Omental fat pad (tissue), 4 donors: ENCODE measurements around the gene SLC5A1. TPM values are rescaled to one million over a fixed set of nuclear protein-coding genes. Genes with fewer than 3 reads are reported as not detected.
"Not testable (repeated sequence)": the region's sequence is repeated elsewhere in the genome, so short reads cannot be mapped to it uniquely, and the experiment has no call there.

Experiments used
- ATAC-seq: fragments of 150-250 bp; one replicate; pipeline ENCODE4 v1.9.1; 2016; ENCODE audit warnings: mild to moderate bottlenecking, moderate library complexity; ENCODE audit not compliant: low FRiP score
- DNase-seq: peaks from one replicate; pipeline ENCODE4 v3.0.0-alpha.2; 2019; ENCODE audit warnings: low spot score
- small RNA-seq: library from RNA; depleted of rRNA; stranded (forward); fragments of <200 nt; gene quantifications from one replicate; pipeline ENCODE3, GENCODE V24; 2016
- total RNA-seq, 4 donors: library from RNA; depleted of rRNA; stranded (reverse); fragments of >200 nt; gene quantifications; one replicate each; pipeline ENCODE4 v1.1.0, GENCODE V29; 2016
- TF ChIP-seq, protein P1 (sequence below), 3 donors: fragments of 450-650 bp; IDR thresholded peaks; one replicate each; pipeline ENCODE4 v1.5.1; 2016 to 2017; ENCODE audit warnings: antibody characterized with exemption in 3 of 3, mild to moderate bottlenecking in 3 of 3, moderate library complexity in 2 of 3

The SLC5A1 gene
- total RNA-seq, 4 donors from 2014 or later: not detected

DNA sequence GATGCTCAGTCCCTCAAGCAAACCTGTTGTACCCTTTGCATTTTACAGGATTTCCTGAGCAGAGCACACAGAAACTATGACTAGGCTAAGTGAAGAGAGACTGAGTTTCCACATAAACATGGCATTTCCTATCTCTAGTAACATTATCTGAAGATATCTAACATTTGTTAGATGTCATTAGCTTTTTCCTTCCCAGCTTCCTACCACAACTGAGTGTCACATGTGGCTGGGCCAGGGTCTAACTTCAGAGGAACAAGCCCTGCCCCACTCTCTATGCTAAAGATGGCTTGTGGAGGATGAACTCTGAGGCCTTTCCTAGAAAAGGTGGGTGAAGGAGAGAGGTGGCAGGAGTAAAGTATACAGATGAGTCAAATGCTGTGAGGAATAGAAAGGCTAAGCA lies 99.5 kb downstream of the SLC5A1 start:
- no peak for DNase-seq
- TF ChIP-seq, protein P1, sequence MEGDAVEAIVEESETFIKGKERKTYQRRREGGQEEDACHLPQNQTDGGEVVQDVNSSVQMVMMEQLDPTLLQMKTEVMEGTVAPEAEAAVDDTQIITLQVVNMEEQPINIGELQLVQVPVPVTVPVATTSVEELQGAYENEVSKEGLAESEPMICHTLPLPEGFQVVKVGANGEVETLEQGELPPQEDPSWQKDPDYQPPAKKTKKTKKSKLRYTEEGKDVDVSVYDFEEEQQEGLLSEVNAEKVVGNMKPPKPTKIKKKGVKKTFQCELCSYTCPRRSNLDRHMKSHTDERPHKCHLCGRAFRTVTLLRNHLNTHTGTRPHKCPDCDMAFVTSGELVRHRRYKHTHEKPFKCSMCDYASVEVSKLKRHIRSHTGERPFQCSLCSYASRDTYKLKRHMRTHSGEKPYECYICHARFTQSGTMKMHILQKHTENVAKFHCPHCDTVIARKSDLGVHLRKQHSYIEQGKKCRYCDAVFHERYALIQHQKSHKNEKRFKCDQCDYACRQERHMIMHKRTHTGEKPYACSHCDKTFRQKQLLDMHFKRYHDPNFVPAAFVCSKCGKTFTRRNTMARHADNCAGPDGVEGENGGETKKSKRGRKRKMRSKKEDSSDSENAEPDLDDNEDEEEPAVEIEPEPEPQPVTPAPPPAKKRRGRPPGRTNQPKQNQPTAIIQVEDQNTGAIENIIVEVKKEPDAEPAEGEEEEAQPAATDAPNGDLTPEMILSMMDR (IDR thresholded peaks at IDR 0.05): no peak
- no peak for ATAC-seq

DNA sequence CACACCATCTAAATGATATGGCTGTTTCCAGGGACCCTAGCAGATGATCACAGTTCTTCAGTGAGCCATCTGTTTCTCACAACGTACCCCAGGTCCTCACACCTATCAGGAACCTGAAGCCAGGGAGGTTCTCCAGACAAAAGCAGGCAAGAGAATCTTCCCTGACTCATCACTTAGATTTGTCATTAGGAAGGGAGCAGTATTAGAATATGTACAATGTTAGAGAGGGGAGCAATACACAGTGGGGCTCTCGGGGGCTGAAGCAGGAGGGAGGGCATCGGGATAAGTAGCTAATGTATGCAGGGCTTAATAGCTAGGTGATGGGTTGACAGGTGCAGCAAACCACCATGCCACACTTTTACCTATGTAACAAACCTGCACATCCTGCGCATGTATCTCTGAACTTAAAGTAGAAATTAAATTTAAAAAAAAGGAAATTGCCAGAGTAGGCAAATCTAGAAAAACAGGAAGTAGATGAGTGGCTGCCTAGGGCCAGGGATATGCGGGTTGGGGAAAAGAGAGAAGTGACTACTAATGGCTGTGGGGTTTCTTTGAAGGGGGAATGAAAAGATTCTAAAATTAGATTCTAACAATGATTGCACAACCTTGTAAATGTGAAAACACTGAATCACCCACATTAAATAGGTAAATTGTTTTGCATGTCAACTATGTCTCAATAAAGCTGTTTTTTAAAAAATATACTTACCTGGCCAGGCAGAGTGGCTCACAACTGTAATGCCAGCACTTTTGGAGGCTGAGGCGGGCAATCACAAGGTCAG lies 101.6 kb downstream of the SLC5A1 start:
- no peak for ATAC-seq
- DNase-seq: no peak
- TF ChIP-seq, protein P1 (IDR thresholded peaks at IDR 0.05): no peak

DNA sequence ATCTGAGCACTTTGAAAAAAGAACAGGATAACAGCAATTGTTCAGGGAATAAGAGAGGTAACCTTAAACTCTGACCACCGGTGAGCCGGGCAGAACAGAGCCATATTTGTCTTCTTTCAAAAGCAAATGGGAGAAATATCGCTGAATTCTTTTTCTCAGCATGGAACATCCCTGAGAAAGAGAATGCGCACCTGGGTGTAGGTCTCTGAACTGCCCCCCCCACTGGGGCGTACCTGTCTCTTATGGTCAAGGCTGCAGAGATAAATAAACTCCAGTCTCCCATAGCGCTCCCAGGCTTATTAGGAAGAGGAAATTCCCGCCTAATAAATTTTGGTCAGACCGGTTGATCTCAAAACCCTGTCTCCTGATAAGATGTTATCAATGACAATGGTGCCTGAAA lies 104.1 kb downstream of the SLC5A1 start:
- not testable (repeated sequence) for DNase-seq, ATAC-seq

DNA sequence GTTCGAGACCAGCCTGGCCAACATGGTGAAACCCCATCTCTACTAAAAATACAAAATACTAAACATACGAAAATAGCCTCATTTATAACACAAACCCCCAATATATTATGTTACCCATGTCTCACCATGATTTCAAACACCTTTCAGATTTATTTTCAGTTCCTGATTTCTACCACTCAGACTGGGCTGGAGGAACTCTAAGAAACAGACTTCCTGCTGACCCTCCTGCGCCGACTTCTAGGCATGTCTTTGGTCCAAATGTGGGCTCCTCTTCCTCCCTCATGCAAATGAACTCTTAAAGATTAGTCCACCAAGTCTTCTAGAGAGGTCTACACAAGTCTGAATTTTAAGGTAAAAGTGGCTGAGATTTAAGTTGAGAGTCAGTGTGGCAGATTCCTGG lies 105.3 kb downstream of the SLC5A1 start:
- DNase-seq, ATAC-seq: not testable (repeated sequence)

DNA sequence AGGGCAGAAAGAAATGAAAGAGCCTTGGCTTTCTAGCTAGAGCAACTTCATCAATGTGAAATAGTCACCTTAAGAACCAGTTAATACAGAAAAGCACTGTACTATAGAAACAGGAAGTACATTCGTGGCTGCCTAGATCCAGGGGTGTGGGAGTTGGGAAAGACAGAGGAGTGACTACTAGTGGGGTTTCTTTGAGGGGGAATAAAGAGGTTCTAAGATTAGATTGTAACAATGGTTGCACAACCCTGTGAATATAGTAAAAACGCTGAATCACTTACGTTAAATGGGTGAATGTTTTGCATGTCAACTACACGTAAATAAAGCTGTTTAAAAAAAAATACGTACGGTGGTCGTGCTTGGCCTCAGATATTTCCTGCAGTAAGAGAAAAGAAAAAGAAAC lies 107.6 kb downstream of the SLC5A1 start:
- ATAC-seq, DNase-seq: not testable (repeated sequence)

DNA sequence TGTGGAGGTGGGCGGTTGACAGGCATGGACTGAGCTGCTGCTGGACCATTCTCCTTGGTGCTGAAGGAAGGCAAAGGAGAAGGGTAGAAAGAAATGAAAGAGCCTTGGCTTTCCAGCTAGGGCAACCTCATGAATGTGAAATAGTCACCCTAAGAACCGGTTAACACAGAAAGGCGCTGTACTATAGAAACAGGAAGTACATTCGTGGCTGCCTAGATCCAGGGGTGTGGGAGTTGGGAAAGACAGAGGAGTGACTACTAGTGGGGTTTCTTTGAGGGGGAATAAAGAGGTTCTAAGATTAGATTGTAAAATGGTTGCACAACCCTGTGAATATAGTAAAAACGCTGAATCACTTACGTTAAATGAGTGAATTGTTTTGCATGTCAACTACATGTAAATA lies 108.6 kb downstream of the SLC5A1 start:
- not testable (repeated sequence) for DNase-seq, ATAC-seq

DNA sequence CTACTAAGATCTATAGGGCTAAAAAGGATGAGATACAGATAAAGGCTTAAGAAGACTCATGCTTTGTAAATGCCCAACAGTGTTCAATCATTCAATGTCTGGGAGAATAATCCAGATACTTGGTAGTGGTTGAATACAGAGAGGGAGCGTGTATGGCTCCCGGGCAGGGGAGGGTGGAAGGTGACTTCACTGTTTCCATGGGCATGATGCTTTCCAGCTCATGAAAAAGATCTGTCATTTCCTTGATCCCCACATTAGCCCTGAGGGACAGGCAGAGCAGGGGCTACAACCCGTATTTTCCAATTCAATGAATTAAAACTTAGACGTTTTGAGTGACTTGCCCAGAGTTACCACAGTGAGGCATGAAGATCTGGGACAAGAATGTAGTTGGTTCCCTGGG lies 111.7 kb downstream of the SLC5A1 start:
- ATAC-seq, DNase-seq: not testable (repeated sequence)

DNA sequence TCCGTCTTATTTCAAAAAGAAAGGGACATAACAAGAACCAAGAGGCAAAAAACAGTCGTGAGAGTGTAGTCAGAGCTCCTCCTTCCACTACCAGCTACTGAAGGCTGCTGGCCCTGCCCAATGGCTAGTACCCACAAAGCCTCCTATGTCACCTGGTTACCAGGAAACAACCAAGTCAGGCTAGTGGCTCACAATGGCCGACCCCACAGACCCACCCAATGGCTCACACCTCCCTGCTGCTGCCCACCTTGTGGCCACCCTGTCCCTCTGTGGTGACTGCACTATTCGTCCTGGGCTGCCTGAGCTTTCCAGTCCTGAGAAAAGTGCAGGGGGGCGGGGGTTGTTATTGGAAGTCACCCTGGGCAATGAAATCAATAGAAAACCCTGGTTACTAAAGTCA lies 114.6 kb downstream of the SLC5A1 start:
- not testable (repeated sequence) for DNase-seq, ATAC-seq

DNA sequence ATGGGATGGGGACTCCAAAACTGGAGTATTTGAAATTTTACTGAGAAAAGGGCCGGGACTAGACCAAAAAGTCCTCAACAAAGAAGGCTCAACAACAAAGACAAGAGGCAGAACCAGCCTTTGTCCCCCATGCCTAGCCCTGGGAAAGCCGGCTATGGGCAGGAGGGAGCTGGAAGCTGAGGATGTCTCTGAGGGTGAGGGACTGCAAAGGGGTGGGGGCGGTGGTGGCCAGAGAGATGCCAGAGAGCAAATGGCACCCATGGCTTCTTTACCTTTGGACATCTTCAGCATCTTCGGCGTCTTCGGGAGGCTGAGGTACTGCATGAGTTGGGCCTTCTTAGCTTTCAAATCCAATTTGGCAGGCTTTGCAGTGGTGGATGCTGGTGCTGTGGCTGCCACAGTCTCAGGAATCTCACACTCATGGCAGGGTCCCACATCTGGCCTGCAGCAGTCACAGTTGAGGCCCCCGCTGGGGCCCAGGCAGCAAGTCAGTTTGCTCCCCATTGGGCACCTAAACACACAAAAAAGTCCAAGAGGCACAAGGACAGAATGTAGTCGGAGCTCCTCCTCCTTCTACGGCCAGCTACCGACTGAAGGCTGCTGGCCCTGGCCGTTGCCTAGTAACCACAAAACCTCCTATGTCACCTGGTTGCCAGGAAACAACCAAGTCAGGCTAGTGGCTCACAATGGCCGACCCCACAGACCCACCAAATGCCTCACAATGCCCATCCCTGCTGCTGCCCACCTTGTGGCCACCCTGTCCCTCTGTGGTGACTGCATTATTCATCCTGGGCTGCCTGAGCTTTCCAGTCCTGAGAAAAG lies 115.9 kb downstream of the SLC5A1 start, which contains the start of gene C22orf42:
Gene C22orf42 (minus strand): TSS at position 592 of the 822 bp plus-strand sequence. CDS start 88 bp downstream, at position 504.
- TF ChIP-seq, protein P1 (IDR thresholded peaks at IDR 0.05): no peak
- ATAC-seq: no peak
- no peak for DNase-seq

DNA sequence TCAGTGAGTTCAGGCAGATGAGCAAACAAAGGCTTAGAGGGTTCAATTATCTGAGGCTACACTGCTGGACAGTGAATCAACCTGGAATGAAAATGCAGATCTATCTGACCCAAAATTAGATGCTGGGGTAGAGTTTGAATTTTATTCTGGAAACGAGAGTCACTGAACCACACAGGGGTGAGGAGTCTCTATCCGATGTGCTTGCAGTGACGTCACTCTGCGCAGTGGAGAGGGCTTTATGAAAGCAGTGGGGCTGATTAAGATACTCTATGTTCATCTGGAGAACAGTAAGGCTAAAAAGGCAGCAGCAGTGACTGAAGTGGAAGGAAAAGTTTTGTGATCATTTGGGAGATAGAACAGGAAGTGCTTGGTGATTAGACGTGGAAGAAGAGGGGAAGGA lies 117.3 kb downstream of the SLC5A1 start:
- DNase-seq, ATAC-seq: not testable (repeated sequence)

Small RNAs within 50 kb of the gene (small RNA-seq; reads per million reads assigned to genes)
- gene AP1B1P2: not detected

Other genes with a start within 250 kb of the SLC5A1 start
- 100 to 1,000 TPM in 1 of 4 donors, 10 to 100 TPM in 3; 64.2 to 139 (median 77.9) TPM for gene YWHAH, start 98.7 kb upstream of the SLC5A1 start, total RNA-seq
- gene C22orf42, start 116.0 kb downstream of the SLC5A1 start, total RNA-seq: not detected
- under 1 TPM in 1 of 4 donors, not detected in 3; 0.36 TPM for gene RFPL2, start 161.8 kb downstream of the SLC5A1 start, total RNA-seq
- 1 to 10 TPM in 2 of 4 donors, under 1 TPM in 2; 0.46 to 6.5 (median 0.96) TPM for gene SLC5A4, start 212.1 kb downstream of the SLC5A1 start, total RNA-seq